Cardiac fibroblast (primary cell): ENCODE data around the gene KRTAP1-1.
"Not testable (repeated sequence)": the region's sequence is repeated elsewhere in the genome, so short reads cannot be mapped to it uniquely, and the experiment has no call there.

ENCODE experiments used
- DNase-seq, 2 donors: peaks; one replicate each; pipeline versions ENCODE4 v3.0.0 to v3.0.0-alpha.2; 2010; ENCODE audit warnings: low read depth in 2 of 2
- H3K4me3 ChIP-seq, 2 donors: replicated peaks in 1 of 2; 1 replicate in 1 of 2; 2 replicates in 1 of 2; pipeline ENCODE4 v1.5.1; 2011; ENCODE audit warnings: low read depth in 2 of 2, low read length in 2 of 2, mild to moderate bottlenecking in 2 of 2, moderate library complexity in 1 of 2
- CTCF ChIP-seq: IDR thresholded peaks from one replicate; pipeline ENCODE4 v1.5.1; 2011; ENCODE audit warnings: low read depth, mild to moderate bottlenecking, low read length, inconsistent platforms

The KRTAP1-1 gene

DNA sequence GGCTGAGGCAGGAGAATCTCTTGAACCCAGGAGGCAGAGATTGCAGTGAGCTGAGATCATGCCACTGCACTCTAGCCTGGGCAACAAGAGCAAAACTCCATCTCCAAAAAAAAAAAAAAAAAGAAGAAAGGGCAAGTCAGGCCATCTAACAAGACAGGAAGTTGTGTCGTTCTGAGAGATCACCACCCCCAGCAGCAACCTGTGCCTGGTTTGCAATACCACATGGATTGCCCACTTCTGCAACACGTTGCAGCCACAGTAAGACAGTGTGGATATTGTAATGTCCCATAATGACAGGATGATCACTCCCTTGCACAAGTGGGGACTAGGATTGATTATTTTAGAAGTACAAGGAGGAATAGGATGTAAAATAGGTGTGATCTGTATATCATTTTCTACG lies 27.8 kb upstream of the KRTAP1-1 start:
- no peak overlapping the region for H3K4me3 ChIP-seq
- no peak for DNase-seq
- no peak for TF ChIP-seq CTCF

- no peak overlapping the region for H3K4me3 ChIP-seq
- no peak for DNase-seq
- TF ChIP-seq CTCF: no peak
Measured at GRCh38 chr17:41067281-41067680, 26.0 kb upstream of the KRTAP1-1 start.

DNA sequence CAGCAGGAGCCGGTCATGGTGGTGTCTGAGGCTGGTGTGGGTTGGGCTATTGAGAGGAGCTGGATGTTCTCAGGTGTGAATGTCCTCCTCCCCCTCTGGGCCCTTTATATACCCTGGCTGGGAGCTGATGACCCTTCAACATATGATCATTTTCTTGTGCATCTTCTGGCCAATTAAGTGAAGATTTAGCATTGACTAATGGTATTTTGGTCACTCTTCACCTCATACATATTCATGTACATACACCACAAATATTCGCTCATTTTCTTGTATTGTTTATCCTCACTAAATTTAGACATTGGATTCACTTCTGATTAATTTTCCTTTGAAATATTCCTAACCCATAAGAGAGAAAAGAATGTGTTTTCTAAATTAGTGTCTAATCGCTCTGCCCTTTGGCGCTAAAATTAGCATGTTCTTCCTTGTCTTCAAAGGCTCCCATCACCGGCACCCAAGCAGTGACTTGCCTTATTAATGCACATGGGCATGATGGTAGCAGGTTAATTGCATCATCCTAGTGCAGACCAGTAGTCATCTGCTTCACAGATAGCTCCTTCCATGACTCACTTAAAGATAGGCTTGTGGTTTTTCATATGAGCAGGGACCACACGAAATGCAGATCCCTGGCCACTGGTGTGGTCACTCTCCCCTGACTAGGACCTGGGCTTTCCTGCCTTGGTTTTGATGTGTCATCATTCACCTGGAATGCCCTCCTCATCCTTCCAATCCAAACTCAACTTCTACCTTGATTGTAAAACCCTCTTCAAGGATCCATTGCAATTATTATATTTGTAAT lies 24.8 kb upstream of the KRTAP1-1 start, which contains the start of gene KRTAP2-4:
Gene KRTAP2-4, minus strand, starts transcription at position 51 of the 796 bp plus-strand sequence. Its CDS starts 34 bp downstream, at position 17.
- H3K4me3 ChIP-seq: no peak within 1 kb of the TSS
- no peak for TF ChIP-seq CTCF
- peak; percentile 26 to 86 for DNase-seq

- DNase-seq, H3K4me3 ChIP-seq: not testable (repeated sequence)
Measured at GRCh38 chr17:41065016-41065689, 23.9 kb upstream of the KRTAP1-1 start.

GRCh38 chr17:41064301-41064700 lies 23.1 kb upstream of the KRTAP1-1 start:
- no peak overlapping the region for H3K4me3 ChIP-seq
- no peak for DNase-seq
- TF ChIP-seq CTCF: no peak

GRCh38 chr17:41063449-41063848 lies 22.2 kb upstream of the KRTAP1-1 start:
- TF ChIP-seq CTCF: no peak
- no peak for DNase-seq
- no peak overlapping the region for H3K4me3 ChIP-seq

DNA sequence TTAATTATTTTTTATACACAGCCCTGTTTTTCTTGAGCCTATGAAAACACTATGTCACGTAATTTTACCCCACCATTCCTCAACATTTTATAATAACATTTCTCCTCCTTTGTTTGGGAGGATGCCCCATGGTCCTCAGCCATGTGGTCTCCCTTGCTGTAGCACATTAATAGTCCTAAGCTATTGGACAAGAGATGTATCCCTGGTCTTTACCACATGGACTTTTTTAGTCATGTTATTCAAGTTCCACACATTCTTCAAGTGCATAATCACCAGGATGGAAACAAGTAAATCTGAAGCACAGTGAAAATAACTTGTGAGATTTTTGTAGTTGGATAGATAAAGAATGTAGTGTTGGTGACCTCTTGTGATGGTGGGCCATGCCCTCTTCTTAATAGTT lies 20.7 kb upstream of the KRTAP1-1 start:
- peak; percentile 46 to 88 for DNase-seq

More for the DNA sequence above, 20.7 kb upstream of the KRTAP1-1 start:
- TF ChIP-seq CTCF: no peak
- H3K4me3 ChIP-seq: no peak overlapping the region
